ENCODE data around the gene PCDHGA12.
A peak's percentile ranks its signal among the peaks of the same experiment; 100 is the strongest.
"Not testable (repeated sequence)": the region's sequence is repeated elsewhere in the genome, so short reads cannot be mapped to it uniquely, and the experiment has no call there.

The PCDHGA12 gene

DNA sequence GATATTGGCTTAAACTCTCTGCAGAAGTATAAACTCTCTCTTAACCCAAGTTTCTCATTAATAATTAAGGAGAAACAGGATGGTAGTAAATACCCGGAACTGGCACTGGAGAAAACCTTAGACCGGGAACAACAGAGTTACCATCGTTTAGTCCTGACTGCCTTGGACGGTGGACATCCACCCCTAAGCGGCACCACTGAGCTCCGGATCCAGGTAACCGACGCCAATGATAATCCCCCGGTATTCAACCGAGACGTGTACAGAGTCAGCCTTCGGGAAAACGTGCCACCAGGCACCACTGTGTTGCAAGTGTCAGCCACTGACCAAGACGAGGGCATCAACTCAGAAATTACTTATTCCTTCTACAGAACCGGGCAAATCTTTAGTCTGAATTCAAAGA is 31.7 kb upstream of the PCDHGA12 start:
- H3K36me3 Mint-ChIP-seq (ENCODE audit: low read depth) = peaks cover 12% of the 10 kb centered on the region
- no peak overlapping the region for H3K27ac Mint-ChIP-seq
- H3K4me3 Mint-ChIP-seq = no peak overlapping the region
- H3K4me1 Mint-ChIP-seq (ENCODE audit: low read depth) = no peaks in the 10 kb centered on the region
- peaks cover 71% of the 10 kb centered on the region for H3K27me3 Mint-ChIP-seq
- peaks cover 25% of the 10 kb centered on the region for H3K9me3 Mint-ChIP-seq

GRCh38 chr5:141399555-141400258 is 30.6 kb upstream of the PCDHGA12 start:
- Mint-ChIP-seq H3K27me3 (peaks cover 72% of the 10 kb centered on the region), H3K36me3 (ENCODE audit: low read depth) (peaks cover 6% of the 10 kb centered on the region), H3K4me3 (no peak overlapping the region), H3K4me1 (ENCODE audit: low read depth) (no peaks in the 10 kb centered on the region), H3K9me3 (peaks cover 18% of the 10 kb centered on the region), H3K27ac (no peak overlapping the region)

DNA sequence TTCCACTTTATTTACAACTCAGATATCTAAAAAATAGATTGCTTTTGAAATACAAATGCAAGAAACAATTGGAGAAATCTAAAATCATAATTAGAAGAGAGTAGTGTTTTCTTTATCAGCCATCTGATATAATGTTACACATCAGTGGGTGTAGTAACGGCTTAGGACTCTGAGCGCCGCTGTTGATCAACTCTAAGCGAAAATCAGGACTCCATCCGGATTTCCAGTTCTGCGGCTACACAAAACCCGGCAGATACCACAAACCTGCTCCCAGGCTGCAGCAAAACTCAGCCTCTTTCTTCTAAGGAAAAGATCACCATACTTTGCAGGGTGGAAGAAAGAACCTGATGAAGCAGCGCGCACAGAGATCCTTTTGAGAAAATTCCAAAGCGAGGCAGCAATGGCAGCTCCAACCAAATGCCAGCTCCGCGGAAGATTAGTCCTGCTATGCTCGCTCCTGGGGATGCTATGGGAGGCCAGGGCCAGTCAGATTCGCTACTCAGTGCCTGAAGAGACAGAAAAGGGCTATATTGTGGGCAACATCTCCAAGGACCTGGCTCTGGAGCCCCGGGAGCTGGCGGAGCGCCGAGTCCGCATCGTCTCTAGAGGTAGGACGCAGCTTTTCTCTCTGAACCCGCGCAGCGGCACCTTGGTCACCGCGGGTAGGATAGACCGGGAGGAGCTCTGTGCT is 27.6 kb upstream of the PCDHGA12 start, which contains the start of gene PCDHGA9:
PCDHGA9 (plus strand) TSS at position 226 of the 691 bp plus-strand sequence; CDS start at position 401, 175 bp downstream.
- Mint-ChIP-seq H3K36me3 (ENCODE audit: low read depth) (peaks cover 6% of the 10 kb centered on the region), H3K9me3 (peaks cover 15% of the 10 kb centered on the region), H3K27me3 (peaks cover 74% of the 10 kb centered on the region), H3K4me1 (ENCODE audit: low read depth) (no peaks in the 10 kb centered on the region), H3K27ac (no peak within 1 kb of the TSS), H3K4me3 (peak within 1 kb of the TSS; percentile 42)

DNA sequence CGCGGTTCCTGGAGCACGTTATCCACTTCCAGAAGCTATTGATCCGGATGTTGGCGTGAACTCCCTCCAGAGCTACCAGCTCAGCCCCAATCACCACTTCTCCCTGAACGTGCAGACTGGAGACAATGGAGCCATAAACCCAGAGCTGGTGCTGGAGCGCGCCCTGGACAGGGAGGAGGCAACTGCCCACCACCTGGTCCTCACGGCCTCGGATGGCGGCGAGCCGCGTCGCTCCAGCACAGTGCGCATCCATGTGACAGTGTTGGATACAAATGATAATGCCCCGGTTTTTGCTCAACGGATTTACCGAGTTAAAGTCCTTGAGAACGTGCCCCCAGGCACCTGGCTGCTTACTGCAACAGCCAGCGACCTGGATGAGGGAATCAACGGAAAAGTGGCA is 26.9 kb upstream of the PCDHGA12 start:
- no peak overlapping the region for H3K4me3 Mint-ChIP-seq

GRCh38 chr5:141407790-141408505 is 22.4 kb upstream of the PCDHGA12 start, which contains the start of gene PCDHGB6:
Gene PCDHGB6 (plus strand): TSS chr5:141408021. CDS start chr5:141408203, 182 bp downstream.
- Mint-ChIP-seq H3K36me3 (ENCODE audit: low read depth) (peaks cover 13% of the 10 kb centered on the region), H3K27me3 (peaks cover 79% of the 10 kb centered on the region), H3K4me3 (peak within 1 kb of the TSS; percentile 67), H3K9me3 (peaks cover 16% of the 10 kb centered on the region)
- not testable (repeated sequence) for H3K4me1 Mint-ChIP-seq (ENCODE audit: low read depth); H3K27ac Mint-ChIP-seq

More for the DNA sequence above, 26.9 kb upstream of the PCDHGA12 start:
- Mint-ChIP-seq H3K36me3 (ENCODE audit: low read depth) (peaks cover 8% of the 10 kb centered on the region), H3K4me1 (ENCODE audit: low read depth) (no peaks in the 10 kb centered on the region), H3K27me3 (peaks cover 80% of the 10 kb centered on the region), H3K9me3 (peaks cover 18% of the 10 kb centered on the region), H3K27ac (no peak overlapping the region)

GRCh38 chr5:141409598-141410306 is 20.6 kb upstream of the PCDHGA12 start:
- no peak overlapping the region for H3K4me3 Mint-ChIP-seq
- H3K9me3 Mint-ChIP-seq = peaks cover 16% of the 10 kb centered on the region
- H3K27ac Mint-ChIP-seq = no peak overlapping the region
- peaks cover 81% of the 10 kb centered on the region for H3K27me3 Mint-ChIP-seq
- H3K4me1 Mint-ChIP-seq (ENCODE audit: low read depth) = peaks cover 13% of the 10 kb centered on the region
- peaks cover 18% of the 10 kb centered on the region for H3K36me3 Mint-ChIP-seq (ENCODE audit: low read depth)

DNA sequence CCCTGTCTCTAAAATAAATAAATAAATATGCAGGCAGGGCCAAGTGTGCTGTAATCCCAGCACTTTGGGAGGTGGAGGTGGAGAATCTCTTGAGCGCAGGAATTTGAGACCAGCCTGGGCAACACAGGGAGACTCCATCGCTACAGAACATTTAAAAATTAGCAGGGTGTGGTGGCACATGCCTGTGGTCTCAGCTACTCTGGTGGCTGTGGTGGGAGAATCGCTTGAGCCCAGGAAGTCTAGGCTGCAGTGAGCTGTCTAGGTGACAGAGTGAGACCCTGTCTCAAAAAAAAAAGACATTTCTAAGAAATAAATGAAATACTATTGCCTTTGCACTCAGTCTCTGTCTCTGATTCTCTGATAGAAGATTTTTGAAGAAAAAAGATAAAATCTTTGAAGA is 18.7 kb upstream of the PCDHGA12 start:
- H3K36me3 Mint-ChIP-seq (ENCODE audit: low read depth) = peaks cover 18% of the 10 kb centered on the region
- peaks cover 16% of the 10 kb centered on the region for H3K9me3 Mint-ChIP-seq
- no peak overlapping the region for H3K4me3 Mint-ChIP-seq
- no peak overlapping the region for H3K27ac Mint-ChIP-seq
- H3K27me3 Mint-ChIP-seq = peaks cover 79% of the 10 kb centered on the region
- H3K4me1 Mint-ChIP-seq (ENCODE audit: low read depth) = peaks cover 17% of the 10 kb centered on the region

DNA sequence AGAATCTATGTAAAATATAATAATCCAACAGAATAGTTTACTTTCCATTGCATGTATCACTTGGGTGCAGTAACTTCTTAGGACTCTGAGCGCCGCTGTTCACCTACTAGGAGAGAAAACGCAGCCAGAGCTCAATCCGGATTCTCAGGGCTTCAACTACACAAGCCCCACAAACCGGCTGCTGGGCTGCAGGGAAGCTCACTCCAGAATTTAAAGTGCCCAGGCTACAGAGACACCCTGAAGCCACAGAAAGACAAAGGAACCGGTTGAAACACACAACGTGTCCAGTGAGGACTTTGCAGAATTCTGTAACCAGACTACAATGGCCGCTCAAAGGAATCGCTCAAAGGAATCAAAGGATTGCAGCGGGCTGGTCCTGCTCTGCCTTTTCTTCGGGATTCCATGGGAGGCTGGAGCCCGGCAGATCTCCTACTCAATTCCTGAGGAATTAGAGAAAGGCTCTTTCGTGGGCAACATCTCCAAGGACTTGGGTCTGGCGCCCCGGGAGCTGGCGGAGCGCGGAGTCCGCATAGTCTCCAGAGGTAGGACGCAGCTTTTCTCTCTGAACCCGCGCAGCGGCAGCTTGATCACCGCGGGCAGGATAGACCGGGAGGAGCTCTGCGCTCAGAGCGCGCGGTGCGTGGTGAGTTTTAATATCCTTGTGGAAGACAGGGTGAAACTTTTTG is 17.3 kb upstream of the PCDHGA12 start, which contains the start of gene PCDHGA10:
PCDHGA10 (plus strand) TSS at position 134 of the 686 bp plus-strand sequence; CDS start at position 323, 189 bp downstream.
- Mint-ChIP-seq H3K27me3 (peaks cover 78% of the 10 kb centered on the region), H3K4me1 (ENCODE audit: low read depth) (peaks cover 20% of the 10 kb centered on the region), H3K27ac (no peak within 1 kb of the TSS), H3K9me3 (peaks cover 19% of the 10 kb centered on the region), H3K4me3 (peak within 1 kb of the TSS; percentile 79), H3K36me3 (ENCODE audit: low read depth) (peaks cover 21% of the 10 kb centered on the region)

DNA sequence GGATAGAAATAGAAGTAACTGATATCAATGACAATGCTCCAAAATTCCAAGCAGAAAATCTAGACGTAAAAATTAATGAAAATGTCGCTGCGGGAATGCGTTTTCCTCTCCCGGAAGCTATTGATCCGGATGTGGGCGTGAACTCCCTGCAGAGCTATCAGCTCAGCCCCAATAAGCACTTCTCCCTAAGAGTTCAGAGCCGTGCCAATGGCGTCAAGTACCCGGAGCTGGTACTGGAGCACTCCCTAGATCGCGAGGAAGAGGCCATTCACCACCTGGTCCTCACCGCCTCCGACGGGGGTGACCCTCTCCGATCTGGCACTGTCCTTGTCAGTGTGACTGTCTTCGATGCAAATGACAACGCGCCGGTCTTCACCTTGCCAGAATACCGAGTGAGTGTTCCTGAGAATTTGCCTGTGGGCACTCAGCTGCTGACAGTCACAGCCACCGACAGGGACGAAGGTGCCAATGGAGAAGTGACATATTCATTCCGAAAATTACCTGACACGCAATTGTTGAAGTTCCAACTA is 16.7 kb upstream of the PCDHGA12 start:
- H3K4me3 Mint-ChIP-seq = peak overlapping the region; percentile 79
- H3K36me3 Mint-ChIP-seq (ENCODE audit: low read depth) = peaks cover 24% of the 10 kb centered on the region
- peaks cover 21% of the 10 kb centered on the region for H3K4me1 Mint-ChIP-seq (ENCODE audit: low read depth)
- peaks cover 20% of the 10 kb centered on the region for H3K9me3 Mint-ChIP-seq
- peaks cover 78% of the 10 kb centered on the region for H3K27me3 Mint-ChIP-seq
- H3K27ac Mint-ChIP-seq = no peak overlapping the region

DNA sequence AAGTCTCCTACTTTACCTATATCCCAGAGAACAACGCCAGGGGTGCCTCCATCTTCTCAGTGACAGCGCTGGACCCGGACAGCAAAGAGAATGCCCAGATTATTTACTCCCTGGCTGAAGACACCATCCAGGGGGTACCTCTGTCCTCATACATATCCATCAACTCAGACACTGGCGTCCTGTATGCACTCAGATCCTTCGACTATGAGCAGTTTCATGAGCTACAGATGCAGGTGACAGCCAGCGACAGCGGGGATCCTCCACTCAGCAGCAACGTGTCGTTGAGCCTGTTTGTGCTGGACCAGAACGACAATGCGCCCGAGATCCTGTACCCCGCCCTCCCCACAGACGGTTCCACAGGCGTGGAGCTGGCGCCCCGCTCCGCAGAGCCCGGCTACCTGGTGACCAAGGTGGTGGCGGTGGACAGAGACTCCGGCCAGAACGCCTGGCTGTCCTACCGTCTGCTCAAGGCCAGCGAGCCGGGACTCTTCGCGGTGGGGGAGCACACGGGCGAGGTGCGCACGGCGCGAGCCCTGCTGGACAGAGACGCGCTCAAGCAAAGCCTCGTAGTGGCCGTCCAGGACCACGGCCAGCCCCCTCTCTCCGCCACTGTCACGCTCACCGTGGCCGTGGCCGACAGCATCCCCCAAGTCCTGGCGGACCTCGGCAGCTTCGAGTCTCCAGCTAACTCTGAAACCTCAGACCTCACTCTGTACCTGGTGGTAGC is 15.6 kb upstream of the PCDHGA12 start:
- H3K4me3 Mint-ChIP-seq, H3K27ac Mint-ChIP-seq: not testable (repeated sequence)
- H3K27me3 Mint-ChIP-seq = peaks cover 76% of the 10 kb centered on the region
- H3K36me3 Mint-ChIP-seq (ENCODE audit: low read depth) = peaks cover 21% of the 10 kb centered on the region
- peaks cover 17% of the 10 kb centered on the region for H3K9me3 Mint-ChIP-seq
- H3K4me1 Mint-ChIP-seq (ENCODE audit: low read depth) = peaks cover 21% of the 10 kb centered on the region

DNA sequence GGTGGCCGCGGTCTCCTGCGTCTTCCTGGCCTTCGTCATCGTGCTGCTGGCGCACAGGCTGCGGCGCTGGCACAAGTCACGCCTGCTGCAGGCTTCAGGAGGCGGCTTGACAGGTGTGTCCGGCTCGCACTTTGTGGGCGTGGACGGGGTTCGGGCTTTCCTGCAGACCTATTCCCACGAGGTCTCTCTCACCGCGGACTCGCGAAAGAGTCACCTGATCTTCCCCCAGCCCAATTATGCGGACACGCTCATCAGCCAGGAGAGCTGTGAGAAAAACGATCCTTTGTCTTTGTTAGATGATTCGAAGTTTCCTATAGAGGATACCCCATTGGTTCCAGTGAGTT is 15.1 kb upstream of the PCDHGA12 start:
- H3K27ac Mint-ChIP-seq, H3K4me3 Mint-ChIP-seq: not testable (repeated sequence)
- peaks cover 22% of the 10 kb centered on the region for H3K36me3 Mint-ChIP-seq (ENCODE audit: low read depth)
- peaks cover 79% of the 10 kb centered on the region for H3K27me3 Mint-ChIP-seq
- peaks cover 21% of the 10 kb centered on the region for H3K4me1 Mint-ChIP-seq (ENCODE audit: low read depth)
- peaks cover 19% of the 10 kb centered on the region for H3K9me3 Mint-ChIP-seq

- Mint-ChIP-seq H3K36me3 (ENCODE audit: low read depth) (peaks cover 34% of the 10 kb centered on the region), H3K27me3 (peaks cover 89% of the 10 kb centered on the region), H3K4me1 (ENCODE audit: low read depth) (peaks cover 32% of the 10 kb centered on the region), H3K4me3 (peak within 1 kb of the TSS; percentile 74), H3K27ac (peak within 1 kb of the TSS; percentile 55), H3K9me3 (peaks cover 30% of the 10 kb centered on the region)
These were observed 12.7 kb upstream of the PCDHGA12 start, which contains the start of gene PCDHGB7 for GRCh38 chr5:141417494-141418172. Gene PCDHGB7 (plus strand): TSS chr5:141417677. CDS start chr5:141417860, 183 bp downstream.
